ENCODE measurements around the gene GALR2.
"Not testable (repeated sequence)": the region's sequence is repeated elsewhere in the genome, so short reads cannot be mapped to it uniquely, and the experiment has no call there.

Gene GALR2

DNA sequence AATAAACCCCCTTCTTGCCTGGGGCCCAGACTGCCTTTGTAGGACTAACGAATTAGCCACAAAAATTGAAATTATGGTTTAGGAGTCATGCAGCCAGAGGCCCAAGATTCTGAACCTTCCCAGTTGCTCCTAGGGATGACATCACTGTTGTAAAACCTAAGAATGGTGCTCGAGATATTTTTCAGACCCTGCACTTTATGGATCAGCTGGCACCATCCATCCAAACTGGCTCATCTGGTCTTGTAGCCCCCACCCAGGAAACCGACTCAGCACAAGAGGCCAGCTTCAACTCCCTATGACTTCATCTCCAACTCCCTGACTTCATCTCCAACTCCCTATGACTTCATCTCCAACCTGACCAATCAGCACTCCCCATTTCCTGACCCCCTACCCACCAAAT lies 36.5 kb upstream of the GALR2 start:
- Histone ChIP-seq H3K36me3 (ENCODE audit: insufficient read depth, low read length) (peaks cover 47% of the 10 kb centered on the region), H3K27ac (ENCODE audit: low read depth, low read length) (no peak overlapping the region)

GRCh38 chr17:76039121-76039520 lies 35.5 kb upstream of the GALR2 start:
- peaks cover 58% of the 10 kb centered on the region for H3K36me3 ChIP-seq (ENCODE audit: insufficient read depth, low read length)

More for the DNA sequence above, 36.5 kb upstream of the GALR2 start:
- H3K9ac ChIP-seq (ENCODE audit: low read depth, low read length): no peak overlapping the region
- H3K4me1 ChIP-seq (ENCODE audit: insufficient read depth, low read length): peaks cover 25% of the 10 kb centered on the region
- H3K9me3 ChIP-seq (ENCODE audit: insufficient read depth, low read depth, low read length): no peaks in the 10 kb centered on the region
- no peaks in the 10 kb centered on the region for H3K27me3 ChIP-seq (ENCODE audit: insufficient read depth, low read length)
- H3K4me3 ChIP-seq (ENCODE audit: low read length): no peak overlapping the region
- 92% methylated on average over 3 of the region's 3 CpGs for WGBS

DNA sequence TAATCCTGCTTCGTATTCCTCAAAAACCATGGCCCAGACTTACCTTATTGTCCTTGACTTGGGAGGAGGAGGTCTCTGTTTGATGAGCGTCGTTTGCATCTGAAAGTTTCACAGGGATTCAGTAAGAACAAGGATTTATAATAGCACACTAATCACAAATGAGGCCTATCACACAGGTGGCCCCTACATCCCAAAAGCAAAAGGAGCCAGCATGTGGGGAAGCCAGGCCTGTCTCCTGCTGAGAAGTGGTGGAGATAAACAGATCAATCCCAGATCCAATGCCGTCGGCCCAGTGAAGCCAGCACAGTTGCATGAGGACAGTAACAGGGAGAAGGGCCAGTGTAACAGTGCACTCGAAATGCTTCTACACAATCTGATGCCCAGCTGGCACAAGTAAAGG lies 34.2 kb upstream of the GALR2 start:
- H3K27ac ChIP-seq (ENCODE audit: low read depth, low read length): peak overlapping the region; percentile 72; the same call in 1 of the 2 replicates
- no peaks in the 10 kb centered on the region for H3K27me3 ChIP-seq (ENCODE audit: insufficient read depth, low read length)
- no peaks in the 10 kb centered on the region for H3K9me3 ChIP-seq (ENCODE audit: insufficient read depth, low read depth, low read length)
- no peak overlapping the region for H3K4me3 ChIP-seq (ENCODE audit: low read length)
- H3K36me3 ChIP-seq (ENCODE audit: insufficient read depth, low read length): peaks cover 71% of the 10 kb centered on the region
- peaks cover 25% of the 10 kb centered on the region for H3K4me1 ChIP-seq (ENCODE audit: insufficient read depth, low read length)
- WGBS: 66% methylated on average over 6 of the region's 6 CpGs
- H3K9ac ChIP-seq (ENCODE audit: low read depth, low read length): no peak overlapping the region

More at GRCh38 chr17:76039121-76039520, 35.5 kb upstream of the GALR2 start:
- no peaks in the 10 kb centered on the region for H3K27me3 ChIP-seq (ENCODE audit: insufficient read depth, low read length)
- H3K9me3 ChIP-seq (ENCODE audit: insufficient read depth, low read depth, low read length): no peaks in the 10 kb centered on the region
- H3K4me1 ChIP-seq (ENCODE audit: insufficient read depth, low read length): peaks cover 25% of the 10 kb centered on the region
- H3K27ac ChIP-seq (ENCODE audit: low read depth, low read length): no peak overlapping the region; the same call in 1 of the 2 replicates
- no peak overlapping the region for H3K4me3 ChIP-seq (ENCODE audit: low read length)
- no peak overlapping the region for H3K9ac ChIP-seq (ENCODE audit: low read depth, low read length)
- WGBS: 94% methylated on average over 6 of the region's 6 CpGs

GRCh38 chr17:76042868-76043267 lies 31.7 kb upstream of the GALR2 start:
- not testable (repeated sequence) for H3K27me3 ChIP-seq (ENCODE audit: insufficient read depth, low read length); H3K4me3 ChIP-seq (ENCODE audit: low read length); H3K27ac ChIP-seq (ENCODE audit: low read depth, low read length); H3K9ac ChIP-seq (ENCODE audit: low read depth, low read length); H3K9me3 ChIP-seq (ENCODE audit: insufficient read depth, low read depth, low read length)
- 98% methylated on average over 3 of the region's 3 CpGs for WGBS
- peaks cover 16% of the 10 kb centered on the region; the same call in 1 of the 2 replicates for H3K4me1 ChIP-seq (ENCODE audit: insufficient read depth, low read length)
- H3K36me3 ChIP-seq (ENCODE audit: insufficient read depth, low read length): peaks cover 94% of the 10 kb centered on the region

DNA sequence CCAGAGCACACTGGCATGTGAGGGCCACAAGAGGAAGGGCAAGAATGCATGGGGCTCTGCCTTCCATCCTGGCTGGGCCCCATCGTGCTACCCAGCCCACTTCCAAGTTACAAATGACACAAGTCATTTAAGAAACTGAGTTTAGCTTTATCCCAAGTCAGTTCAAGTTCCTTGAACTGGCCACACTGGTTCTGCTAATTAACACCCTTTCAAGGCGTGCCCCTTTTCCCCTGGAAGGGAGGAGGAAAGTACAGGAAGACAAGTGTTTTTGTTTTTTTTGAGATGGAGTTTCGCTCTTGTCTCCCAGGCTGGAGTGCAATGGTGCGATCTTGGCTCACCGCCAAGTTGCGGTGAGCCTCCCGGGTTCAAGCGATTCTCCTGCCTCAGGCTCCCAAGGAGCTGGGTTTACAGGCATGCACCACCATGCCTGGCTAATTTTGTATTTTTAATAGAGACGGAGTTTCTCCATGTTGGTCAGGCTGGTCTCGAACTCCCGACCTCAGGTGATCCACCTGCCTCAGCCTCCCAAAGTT lies 30.0 kb upstream of the GALR2 start:
- H3K36me3 ChIP-seq (ENCODE audit: insufficient read depth, low read length): peaks cover 95% of the 10 kb centered on the region
- not testable (repeated sequence) for H3K9me3 ChIP-seq (ENCODE audit: insufficient read depth, low read depth, low read length); H3K4me3 ChIP-seq (ENCODE audit: low read length); H3K27ac ChIP-seq (ENCODE audit: low read depth, low read length); H3K9ac ChIP-seq (ENCODE audit: low read depth, low read length); H3K27me3 ChIP-seq (ENCODE audit: insufficient read depth, low read length)
- whole genome bisulfite sequencing: 96% methylated on average over 11 of the region's 11 CpGs
- peaks cover 15% of the 10 kb centered on the region; the same call in 1 of the 2 replicates for H3K4me1 ChIP-seq (ENCODE audit: insufficient read depth, low read length)

DNA sequence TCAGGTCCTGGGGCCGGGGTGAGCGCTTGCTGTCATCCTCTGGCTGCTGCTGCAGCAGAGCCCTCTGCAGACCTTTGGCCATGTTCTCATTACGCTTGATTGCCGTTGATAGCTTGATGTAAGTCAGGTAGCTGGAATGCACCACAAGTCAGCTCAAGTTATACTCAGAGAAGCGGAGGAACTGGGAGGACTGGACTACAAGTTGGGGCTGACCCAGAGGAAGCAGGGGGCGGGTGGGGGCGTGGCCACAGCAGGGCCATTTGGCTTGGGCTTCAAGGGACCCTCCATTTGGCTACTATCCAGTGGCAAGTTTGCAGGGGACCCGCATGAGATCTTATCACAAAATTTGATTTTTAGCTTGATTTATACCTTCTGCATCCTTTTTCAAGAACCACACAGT lies 28.5 kb upstream of the GALR2 start:
- H3K9me3 ChIP-seq (ENCODE audit: insufficient read depth, low read depth, low read length): no peaks in the 10 kb centered on the region
- H3K4me1 ChIP-seq (ENCODE audit: insufficient read depth, low read length): peaks cover 2% of the 10 kb centered on the region; the same call in 1 of the 2 replicates
- no peak overlapping the region for H3K27ac ChIP-seq (ENCODE audit: low read depth, low read length)
- no peak overlapping the region for H3K9ac ChIP-seq (ENCODE audit: low read depth, low read length)
- H3K27me3 ChIP-seq (ENCODE audit: insufficient read depth, low read length): no peaks in the 10 kb centered on the region
- H3K4me3 ChIP-seq (ENCODE audit: low read length): no peak overlapping the region
- 95% methylated on average over 8 of the region's 8 CpGs for WGBS
- H3K36me3 ChIP-seq (ENCODE audit: insufficient read depth, low read length): peaks cover 95% of the 10 kb centered on the region

DNA sequence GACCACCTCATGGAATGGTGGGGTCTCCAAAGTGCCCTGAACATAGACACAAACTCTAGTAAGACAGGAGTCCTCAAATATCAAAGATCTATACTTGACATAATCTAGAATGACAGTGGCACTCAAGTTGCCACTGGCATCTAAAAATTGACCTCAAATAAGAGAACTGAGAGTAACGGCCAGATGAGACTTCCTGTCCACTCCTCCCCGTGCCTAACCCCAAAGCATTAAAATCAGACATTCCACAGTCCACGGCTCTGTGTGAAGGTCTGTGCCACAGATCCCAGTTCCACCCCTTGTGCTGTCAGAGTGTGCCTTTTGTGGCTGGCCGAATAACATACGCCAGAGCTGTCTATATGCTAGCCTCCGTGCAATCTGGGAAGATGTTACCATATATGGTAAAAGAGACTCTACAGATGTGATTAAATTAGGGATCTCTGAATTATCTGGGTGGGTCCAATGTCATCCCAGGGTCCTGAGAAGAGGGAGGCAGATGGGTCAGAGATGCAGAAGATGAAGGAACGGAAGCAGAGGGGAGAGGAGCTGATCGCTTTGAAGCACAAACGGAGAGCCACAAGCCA lies 26.5 kb upstream of the GALR2 start:
- no peaks in the 10 kb centered on the region for H3K4me1 ChIP-seq (ENCODE audit: insufficient read depth, low read length)
- H3K4me3 ChIP-seq (ENCODE audit: low read length): no peak overlapping the region
- H3K27me3 ChIP-seq (ENCODE audit: insufficient read depth, low read length): no peaks in the 10 kb centered on the region
- WGBS: 93% methylated on average over 9 of the region's 9 CpGs
- no peaks in the 10 kb centered on the region for H3K9me3 ChIP-seq (ENCODE audit: insufficient read depth, low read depth, low read length)
- no peak overlapping the region for H3K9ac ChIP-seq (ENCODE audit: low read depth, low read length)
- H3K36me3 ChIP-seq (ENCODE audit: insufficient read depth, low read length): peaks cover 91% of the 10 kb centered on the region
- H3K27ac ChIP-seq (ENCODE audit: low read depth, low read length): no peak overlapping the region

DNA sequence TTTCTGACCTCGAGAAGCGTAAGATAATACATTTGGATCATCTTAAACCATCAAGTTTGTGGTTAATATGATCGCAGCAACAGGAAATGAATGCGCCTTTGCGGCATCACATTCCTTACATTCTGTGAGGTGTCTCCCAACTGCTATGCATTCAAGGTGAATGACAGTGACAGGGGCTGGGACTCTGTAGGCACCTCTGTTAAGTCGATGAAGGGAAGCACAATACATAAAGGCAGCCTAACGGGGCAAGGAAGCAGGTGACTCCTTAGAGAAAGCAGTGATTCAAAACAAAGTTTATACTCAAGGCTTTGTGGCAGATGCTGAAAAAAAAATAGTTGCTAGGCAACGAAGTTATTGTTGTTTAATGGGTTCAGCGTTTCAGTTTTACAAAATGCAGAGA lies 25.9 kb upstream of the GALR2 start:
- H3K27ac ChIP-seq (ENCODE audit: low read depth, low read length): no peak overlapping the region
- peaks cover 91% of the 10 kb centered on the region for H3K36me3 ChIP-seq (ENCODE audit: insufficient read depth, low read length)
- no peak overlapping the region for H3K9ac ChIP-seq (ENCODE audit: low read depth, low read length)
- H3K9me3 ChIP-seq (ENCODE audit: insufficient read depth, low read depth, low read length): no peaks in the 10 kb centered on the region
- H3K27me3 ChIP-seq (ENCODE audit: insufficient read depth, low read length): no peaks in the 10 kb centered on the region
- 0 out of 2 replicates have a peak, but pooled peaks cover 1% of the 10 kb centered on the region for H3K4me1 ChIP-seq (ENCODE audit: insufficient read depth, low read length)
- H3K4me3 ChIP-seq (ENCODE audit: low read length): no peak overlapping the region
- WGBS: 93% methylated on average over 9 of the region's 9 CpGs

- H3K4me3 ChIP-seq (ENCODE audit: low read length): no peak overlapping the region
- no peaks in the 10 kb centered on the region for H3K9me3 ChIP-seq (ENCODE audit: insufficient read depth, low read depth, low read length)
- peaks cover 91% of the 10 kb centered on the region for H3K36me3 ChIP-seq (ENCODE audit: insufficient read depth, low read length)
- 0 out of 2 replicates have a peak, but pooled peaks cover 6% of the 10 kb centered on the region for H3K4me1 ChIP-seq (ENCODE audit: insufficient read depth, low read length)
- no peaks in the 10 kb centered on the region for H3K27me3 ChIP-seq (ENCODE audit: insufficient read depth, low read length)
- H3K9ac ChIP-seq (ENCODE audit: low read depth, low read length): no peak overlapping the region
- 87% methylated on average over 3 of the region's 3 CpGs for WGBS
- H3K27ac ChIP-seq (ENCODE audit: low read depth, low read length): no peak overlapping the region
Measured at GRCh38 chr17:76049239-76049638, 25.3 kb upstream of the GALR2 start.

GRCh38 chr17:76049836-76050537 lies 24.6 kb upstream of the GALR2 start:
- WGBS: 95% methylated on average over 15 of the region's 15 CpGs
- Histone ChIP-seq H3K9ac (ENCODE audit: low read depth, low read length) (no peak overlapping the region), H3K4me3 (ENCODE audit: low read length) (no peak overlapping the region), H3K27ac (ENCODE audit: low read depth, low read length) (no peak overlapping the region), H3K36me3 (ENCODE audit: insufficient read depth, low read length) (peaks cover 86% of the 10 kb centered on the region), H3K9me3 (ENCODE audit: insufficient read depth, low read depth, low read length) (no peaks in the 10 kb centered on the region), H3K27me3 (ENCODE audit: insufficient read depth, low read length) (no peaks in the 10 kb centered on the region), H3K4me1 (ENCODE audit: insufficient read depth, low read length) (0 out of 2 replicates have a peak, but pooled peaks cover 8% of the 10 kb centered on the region)

All from HUES64 (cell line).